Neuronal stem cell (in vitro differentiated cells): ENCODE measurements around the gene KIAA0232.

Experiments used
- DNase-seq: peaks from one replicate; pipeline ENCODE4 v3.0.0-alpha.2; 2013; ENCODE audit warnings: low spot score
- H2AFZ ChIP-seq: one replicate; pipeline ENCODE4 v1.6.1; 2013; ENCODE audit warnings: mild to moderate bottlenecking, low read length, inconsistent platforms
- H2AK5ac ChIP-seq: 2 replicates; pipeline ENCODE4 v1.6.1; 2013; ENCODE audit warnings: low read depth, mild to moderate bottlenecking, inconsistent platforms, low read length, moderate library complexity, mixed read lengths
- H2BK120ac ChIP-seq: 2 replicates; pipeline ENCODE4 v1.6.1; 2013; ENCODE audit warnings: low read depth, mild to moderate bottlenecking, inconsistent platforms, low read length, moderate library complexity, mixed read lengths
- H2BK12ac ChIP-seq: one replicate; pipeline ENCODE4 v1.6.1; 2013; ENCODE audit warnings: low read length, inconsistent platforms
- H2BK15ac ChIP-seq: 2 replicates; pipeline ENCODE4 v1.6.1; 2013; ENCODE audit warnings: mild to moderate bottlenecking, low read length, inconsistent platforms, mixed read lengths
- H2BK5ac ChIP-seq: one replicate; pipeline ENCODE4 v1.6.1; 2013; ENCODE audit warnings: inconsistent platforms, mild to moderate bottlenecking, low read length, moderate library complexity
- H3K14ac ChIP-seq: one replicate; pipeline ENCODE4 v1.6.1; 2013; ENCODE audit warnings: low read length, inconsistent platforms
- H3K18ac ChIP-seq: 2 replicates; pipeline ENCODE4 v1.6.1; 2013; ENCODE audit warnings: low read length, inconsistent platforms
- H3K23ac ChIP-seq: 2 replicates; pipeline ENCODE4 v1.6.1; 2013; ENCODE audit warnings: low read depth, mild to moderate bottlenecking, mixed read lengths, low read length, inconsistent platforms; ENCODE audit not compliant: poor library complexity
- H3K27ac ChIP-seq: replicated peaks from 3 replicates; pipeline ENCODE4 v1.5.1; 2013; ENCODE audit warnings: low read length, inconsistent platforms
- H3K27me3 ChIP-seq, 3 experiments: 2 replicates each; pipeline ENCODE4 v1.6.1; 2013; ENCODE audit warnings: low read length in 3 of 3, mild to moderate bottlenecking in 2 of 3, inconsistent platforms in 1 of 3, low read depth in 1 of 3, mixed read lengths in 1 of 3, moderate library complexity in 1 of 3; ENCODE audit not compliant: control insufficient read depth in 3 of 3, insufficient read depth in 3 of 3
- H3K36me3 ChIP-seq, 2 donors: replicated peaks in 1 of 2; 2 replicates each; pipeline ENCODE4 v1.6.1; 2013; ENCODE audit warnings: low read length in 2 of 2; ENCODE audit not compliant: control insufficient read depth in 2 of 2, insufficient read depth in 2 of 2
- H3K4ac ChIP-seq: 2 replicates; pipeline ENCODE4 v1.6.1; 2013; ENCODE audit warnings: inconsistent platforms, mild to moderate bottlenecking, low read length, moderate library complexity
- H3K4me1 ChIP-seq, 2 donors: 1 replicate in 1 of 2; 2 replicates in 1 of 2; pipeline ENCODE4 v1.6.1; 2013; ENCODE audit warnings: low read length in 2 of 2, low read depth in 1 of 2; ENCODE audit not compliant: control insufficient read depth in 2 of 2, insufficient read depth in 1 of 2
- H3K4me2 ChIP-seq: one replicate; pipeline ENCODE4 v1.6.1; 2013; ENCODE audit warnings: mild to moderate bottlenecking, low read length, inconsistent platforms; ENCODE audit not compliant: insufficient read depth, poor library complexity, severe bottlenecking
- H3K4me3 ChIP-seq, 2 donors: 2 replicates each; pipeline ENCODE4 v1.5.1; 2013; ENCODE audit warnings: low read length in 2 of 2, mild to moderate bottlenecking in 2 of 2, inconsistent platforms in 1 of 2, moderate library complexity in 1 of 2
- H3K79me1 ChIP-seq: one replicate; pipeline ENCODE4 v1.6.1; 2013; ENCODE audit warnings: low read depth, mild to moderate bottlenecking, inconsistent platforms, low read length, moderate library complexity
- H3K9ac ChIP-seq: one replicate; pipeline ENCODE4 v1.6.1; 2013; ENCODE audit warnings: mild to moderate bottlenecking, low read depth, low read length, inconsistent platforms; ENCODE audit not compliant: poor library complexity
- H3K9me3 ChIP-seq, 2 donors: replicated peaks in 1 of 2; 2 replicates each; pipeline versions ENCODE3 to v1.6.1; 2013; ENCODE audit warnings: low read length in 2 of 2, mild to moderate bottlenecking in 2 of 2, inconsistent platforms in 1 of 2, low read depth in 1 of 2, mixed read lengths in 1 of 2, moderate library complexity in 1 of 2; ENCODE audit not compliant: control insufficient read depth in 2 of 2, insufficient read depth in 1 of 2
- H4K8ac ChIP-seq: one replicate; pipeline ENCODE4 v1.6.1; 2013; ENCODE audit warnings: low read depth, mild to moderate bottlenecking, inconsistent platforms, low read length, moderate library complexity
- H4K91ac ChIP-seq: one replicate; pipeline ENCODE4 v1.6.1; 2013; ENCODE audit warnings: low read length, low read depth, mild to moderate bottlenecking, inconsistent platforms; ENCODE audit not compliant: poor library complexity
- WGBS, 2 donors: extraction: QIAGEN DNeasy Blood & Tissue Kit; methylation state at CpG; one replicate each; pipeline ENCODE4 v1.1.7; 2013; ENCODE audit warnings: missing lambda C conversion rate in 2 of 2, mixed read lengths in 1 of 2; ENCODE audit not compliant: insufficient read length in 2 of 2, insufficient replicate concordance in 1 of 2; ENCODE audit errors: extremely low coverage in 2 of 2; 5-methylcytosine and 5-hydroxymethylcytosine counted together

Gene KIAA0232

DNA sequence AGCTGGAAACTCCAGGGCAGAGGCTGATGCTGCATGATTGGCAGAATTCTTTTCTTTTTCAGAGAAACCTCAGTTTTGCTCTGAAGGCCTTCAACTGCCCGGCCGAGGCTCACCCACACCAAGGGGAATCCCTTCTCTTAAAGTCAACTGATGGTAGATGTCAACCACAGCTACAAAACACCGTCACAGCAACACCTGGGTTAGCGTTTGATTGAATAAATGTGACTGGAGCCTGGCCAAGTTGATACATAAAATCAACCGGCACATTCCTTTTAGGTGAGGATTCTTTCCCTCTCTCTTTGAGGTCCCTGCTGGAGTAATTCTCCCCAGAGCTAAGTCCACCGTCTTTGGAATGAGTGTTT lies 15.2 kb upstream of the KIAA0232 start:
- Histone ChIP-seq H3K36me3 (no peaks in the 10 kb centered on the region), H2BK12ac (no peak overlapping the region), H2AFZ (no peak overlapping the region), H3K27me3 (peaks cover 0 to 17% (median 0%) of the 10 kb centered on the region in 3 experiments), H2BK5ac (no peak overlapping the region), H3K4me2 (no peak overlapping the region), H3K4me3 (no peak overlapping the region), H3K27ac (no peak overlapping the region), H2BK15ac (peak overlapping the region; percentile 22), H3K79me1 (no peaks in the 10 kb centered on the region), H3K4me1 (peaks cover 4 to 12% of the 10 kb centered on the region in 2 donors), H3K9ac (peak overlapping the region; percentile 33), H2AK5ac (peak overlapping the region; percentile 81), H3K18ac (peak overlapping the region; percentile 32), H4K91ac (no peak overlapping the region), H3K23ac (no peak overlapping the region), H2BK120ac (peak overlapping the region; percentile 56), H4K8ac (no peak overlapping the region), H3K4ac (no peak overlapping the region), H3K9me3 (no peaks in the 10 kb centered on the region), H3K14ac (no peak overlapping the region)
- DNase-seq = no peak
- no CpG with 5 or more reads among the region's 6 CpGs for WGBS, 2 donors

DNA sequence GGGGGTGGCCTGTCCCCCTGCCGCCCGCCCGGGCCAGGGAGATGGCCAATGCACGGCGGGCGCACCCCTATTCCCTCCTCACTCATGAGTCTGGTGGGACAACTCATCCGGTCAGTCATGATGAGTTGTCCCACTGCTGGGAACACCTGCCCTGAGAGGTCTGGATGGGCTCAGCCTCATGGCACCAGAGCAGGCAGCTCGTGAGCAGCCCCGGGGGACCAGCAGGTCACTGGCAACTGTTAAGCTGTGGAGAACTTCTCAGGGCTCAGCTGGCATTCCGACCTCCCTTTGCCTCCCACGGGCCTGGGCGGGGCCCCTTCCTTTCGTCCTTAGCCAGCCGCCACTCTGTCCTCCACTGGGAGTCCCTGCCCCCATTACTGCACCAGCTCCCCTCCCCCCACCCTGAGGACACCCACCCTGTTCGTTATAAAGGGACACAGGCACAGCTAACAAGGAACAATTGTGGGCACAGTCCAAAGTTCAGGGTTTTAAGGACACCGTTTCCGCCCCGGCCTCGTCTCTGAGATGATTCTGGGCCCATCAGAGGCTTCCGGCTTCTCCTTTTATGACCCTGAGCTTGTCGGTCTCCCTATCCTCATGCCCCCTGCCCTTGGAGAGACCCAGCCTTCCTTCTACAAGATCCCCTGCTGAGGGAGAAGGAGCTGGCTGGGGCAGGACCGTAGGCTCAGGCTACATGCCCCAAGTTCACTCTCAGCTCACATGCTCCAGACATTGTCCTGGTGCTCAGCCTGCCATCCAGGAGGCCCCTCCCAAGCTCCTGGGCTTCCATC lies 14.6 kb upstream of the KIAA0232 start:
- Histone ChIP-seq H3K23ac (no peak overlapping the region), H3K9me3 (no peaks in the 10 kb centered on the region), H2BK120ac (peak overlapping the region; percentile 56), H2BK5ac (no peak overlapping the region), H3K4me3 (no peak overlapping the region), H2BK12ac (no peak overlapping the region), H4K8ac (no peak overlapping the region), H3K27me3 (peaks cover 0 to 16% (median 0%) of the 10 kb centered on the region in 3 experiments), H3K18ac (peak overlapping the region; percentile 32), H3K36me3 (no peaks in the 10 kb centered on the region), H2BK15ac (peak overlapping the region; percentile 30), H3K9ac (peak overlapping the region; percentile 33), H3K4me1 (peaks cover 4 to 12% of the 10 kb centered on the region in 2 donors), H3K27ac (no peak overlapping the region), H3K4me2 (no peak overlapping the region), H2AK5ac (peak overlapping the region; percentile 81), H3K4ac (no peak overlapping the region), H4K91ac (no peak overlapping the region), H2AFZ (peak overlapping the region; percentile 17), H3K79me1 (no peaks in the 10 kb centered on the region), H3K14ac (no peak overlapping the region)
- WGBS, 2 donors = no CpG with 5 or more reads among the region's 22 CpGs
- no peak for DNase-seq

DNA sequence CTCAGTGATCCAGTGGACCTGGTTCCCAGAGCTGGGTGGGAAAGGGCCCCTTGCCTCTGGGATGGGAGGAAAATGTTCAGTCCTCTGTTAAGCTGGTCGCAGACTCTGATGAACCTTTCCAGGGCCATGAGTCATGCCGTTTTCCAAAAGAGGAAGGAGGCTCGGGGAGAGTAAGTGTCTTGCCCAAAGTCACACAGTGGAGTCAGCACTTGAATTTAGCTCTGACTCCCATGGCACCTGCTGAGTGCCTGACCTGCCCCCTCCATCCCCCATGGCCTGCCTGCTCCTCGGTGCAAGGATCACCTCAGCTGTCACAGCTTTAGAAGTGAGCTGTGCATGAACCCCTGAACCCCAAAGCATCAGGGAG lies 14.0 kb upstream of the KIAA0232 start:
- Histone ChIP-seq H3K79me1 (no peaks in the 10 kb centered on the region), H3K4ac (no peak overlapping the region)
- DNase-seq = no peak

DNA sequence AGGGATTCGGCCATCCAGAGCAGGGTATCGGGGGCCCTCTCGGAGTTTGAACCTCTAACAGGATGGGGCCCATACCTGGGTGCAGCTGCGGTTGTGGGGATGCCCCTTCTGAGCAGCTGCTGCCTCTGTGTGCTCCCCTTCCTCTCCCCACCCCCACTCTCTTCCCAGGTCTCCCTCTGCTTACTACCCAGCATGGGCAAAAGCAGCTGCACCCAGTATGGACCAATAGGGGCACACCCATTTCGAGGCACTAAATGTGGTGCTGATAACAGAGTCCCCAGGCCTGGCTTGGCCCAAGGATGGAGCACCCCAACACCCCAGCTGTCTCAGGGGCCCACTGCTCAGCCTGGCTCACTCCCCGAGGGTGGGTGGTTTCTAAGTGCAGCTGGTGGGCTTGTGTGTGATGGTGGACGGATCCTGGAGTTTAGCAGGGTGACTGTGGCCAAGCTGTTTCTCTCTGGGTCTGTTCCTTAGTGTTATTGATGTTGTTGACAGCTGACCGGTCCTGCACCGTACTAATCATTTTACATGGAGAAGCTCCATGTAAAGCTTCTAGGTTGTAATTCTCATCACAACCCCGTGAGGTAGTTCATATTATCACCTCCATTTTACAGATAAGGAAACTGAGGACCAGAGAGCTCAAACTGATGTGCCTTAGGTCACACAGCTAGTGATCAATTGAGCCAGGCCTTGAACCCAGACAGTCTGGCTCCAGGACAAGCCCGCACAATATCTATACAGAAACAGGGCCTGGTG lies 13.1 kb upstream of the KIAA0232 start:
- Histone ChIP-seq H3K23ac (no peak overlapping the region), H2AK5ac (no peak overlapping the region), H2BK120ac (no peak overlapping the region), H2AFZ (no peak overlapping the region), H2BK5ac (no peak overlapping the region), H3K9ac (no peak overlapping the region), H3K9me3 (no peaks in the 10 kb centered on the region), H3K4ac (no peak overlapping the region), H3K14ac (no peak overlapping the region), H3K4me1 (peaks cover 4 to 11% of the 10 kb centered on the region in 2 donors), H3K27ac (no peak overlapping the region), H3K4me2 (no peak overlapping the region), H2BK15ac (no peak overlapping the region), H4K8ac (no peak overlapping the region), H3K36me3 (no peaks in the 10 kb centered on the region), H3K4me3 (no peak overlapping the region), H2BK12ac (no peak overlapping the region), H3K79me1 (no peaks in the 10 kb centered on the region), H3K27me3 (peaks cover 0 to 13% (median 0%) of the 10 kb centered on the region in 3 experiments), H3K18ac (no peak overlapping the region), H4K91ac (peak overlapping the region; percentile 49)
- DNase-seq = no peak
- WGBS, 2 donors = no CpG with 5 or more reads among the region's 11 CpGs

More for the DNA sequence above, 14.0 kb upstream of the KIAA0232 start:
- Histone ChIP-seq H2BK120ac (peak overlapping the region; percentile 48), H4K8ac (no peak overlapping the region), H4K91ac (no peak overlapping the region), H3K4me1 (peaks cover 4 to 12% of the 10 kb centered on the region in 2 donors), H2BK5ac (no peak overlapping the region), H3K27ac (no peak overlapping the region), H2AK5ac (peak overlapping the region; percentile 81), H2AFZ (peak overlapping the region; percentile 17), H3K9me3 (no peaks in the 10 kb centered on the region), H2BK15ac (peak overlapping the region; percentile 40), H3K18ac (peak overlapping the region; percentile 62), H3K27me3 (peaks cover 0 to 13% (median 0%) of the 10 kb centered on the region in 3 experiments), H3K14ac (peak overlapping the region; percentile 64), H3K9ac (peak overlapping the region; percentile 3), H3K36me3 (no peaks in the 10 kb centered on the region), H3K23ac (peak overlapping the region; percentile 8), H3K4me2 (no peak overlapping the region), H3K4me3 (no peak overlapping the region), H2BK12ac (peak overlapping the region; percentile 75)
- no CpG with 5 or more reads among the region's 4 CpGs for WGBS, 2 donors
